Amygdala (tissue), 56 donors: ENCODE measurements around the gene LRP1B.

Experiments
- DNase-seq, 56 donors: peaks; one replicate each; lab custom pipeline; 2025; lab: John Stamatoyannopoulos, UW

The LRP1B gene

GRCh38 chr2:141380008-141380979 is 750.5 kb downstream of the LRP1B start:
- DNase-seq: no peak

- no peak for DNase-seq
Measured at GRCh38 chr2:141364821-141365220, 766.0 kb downstream of the LRP1B start.

- no peak for DNase-seq
Measured at GRCh38 chr2:141362311-141362710, 768.5 kb downstream of the LRP1B start.

- DNase-seq: no peak
Measured at GRCh38 chr2:141348481-141348880, 782.3 kb downstream of the LRP1B start.

- no peak for DNase-seq
Measured at GRCh38 chr2:141341444-141341843, 789.4 kb downstream of the LRP1B start.

- no peak for DNase-seq
Measured at GRCh38 chr2:141331127-141331526, 799.7 kb downstream of the LRP1B start.

GRCh38 chr2:141329964-141330363 is 800.9 kb downstream of the LRP1B start:
- no peak for DNase-seq

- no peak for DNase-seq
Measured at GRCh38 chr2:141323571-141323970, 807.2 kb downstream of the LRP1B start.

GRCh38 chr2:141317986-141318385 is 812.8 kb downstream of the LRP1B start:
- no peak for DNase-seq

- DNase-seq: no peak
Measured at GRCh38 chr2:141316606-141317005, 814.2 kb downstream of the LRP1B start.

GRCh38 chr2:141316103-141316502 is 814.7 kb downstream of the LRP1B start:
- DNase-seq: no peak

- DNase-seq: no peak
Measured at GRCh38 chr2:141313972-141314371, 816.8 kb downstream of the LRP1B start.

- DNase-seq: no peak
Measured at GRCh38 chr2:141311430-141311829, 819.4 kb downstream of the LRP1B start.

GRCh38 chr2:141306368-141306767 is 824.4 kb downstream of the LRP1B start:
- no peak for DNase-seq

- DNase-seq: no peak
Measured at GRCh38 chr2:141301551-141301950, 829.3 kb downstream of the LRP1B start.

- DNase-seq: no peak
Measured at GRCh38 chr2:141280037-141280436, 850.8 kb downstream of the LRP1B start.

- no peak for DNase-seq
Measured at GRCh38 chr2:141271346-141271745, 859.5 kb downstream of the LRP1B start.

GRCh38 chr2:141264848-141265247 is 866.0 kb downstream of the LRP1B start:
- DNase-seq: no peak

GRCh38 chr2:141260911-141261310 is 869.9 kb downstream of the LRP1B start:
- no peak for DNase-seq

GRCh38 chr2:141259683-141260082 is 871.1 kb downstream of the LRP1B start:
- no peak for DNase-seq

- DNase-seq: no peak
Measured at GRCh38 chr2:141242008-141242407, 888.8 kb downstream of the LRP1B start.

- no peak for DNase-seq
Measured at GRCh38 chr2:141226560-141226959, 904.3 kb downstream of the LRP1B start.
